ENCODE results near the gene PIGX. TPM values are rescaled to one million over a fixed set of nuclear protein-coding genes. Genes with fewer than 3 reads are reported as not detected.

The PIGX gene
- total RNA-seq, 2 donors from 2014 or later = 19.5 to 23.3 TPM

- TF ChIP-seq, protein P1, sequence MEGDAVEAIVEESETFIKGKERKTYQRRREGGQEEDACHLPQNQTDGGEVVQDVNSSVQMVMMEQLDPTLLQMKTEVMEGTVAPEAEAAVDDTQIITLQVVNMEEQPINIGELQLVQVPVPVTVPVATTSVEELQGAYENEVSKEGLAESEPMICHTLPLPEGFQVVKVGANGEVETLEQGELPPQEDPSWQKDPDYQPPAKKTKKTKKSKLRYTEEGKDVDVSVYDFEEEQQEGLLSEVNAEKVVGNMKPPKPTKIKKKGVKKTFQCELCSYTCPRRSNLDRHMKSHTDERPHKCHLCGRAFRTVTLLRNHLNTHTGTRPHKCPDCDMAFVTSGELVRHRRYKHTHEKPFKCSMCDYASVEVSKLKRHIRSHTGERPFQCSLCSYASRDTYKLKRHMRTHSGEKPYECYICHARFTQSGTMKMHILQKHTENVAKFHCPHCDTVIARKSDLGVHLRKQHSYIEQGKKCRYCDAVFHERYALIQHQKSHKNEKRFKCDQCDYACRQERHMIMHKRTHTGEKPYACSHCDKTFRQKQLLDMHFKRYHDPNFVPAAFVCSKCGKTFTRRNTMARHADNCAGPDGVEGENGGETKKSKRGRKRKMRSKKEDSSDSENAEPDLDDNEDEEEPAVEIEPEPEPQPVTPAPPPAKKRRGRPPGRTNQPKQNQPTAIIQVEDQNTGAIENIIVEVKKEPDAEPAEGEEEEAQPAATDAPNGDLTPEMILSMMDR (IDR thresholded peaks at IDR 0.05) = no peak
- DNase-seq = no peak
- Histone ChIP-seq H3K36me3 (no peaks in the 10 kb centered on the region), H3K9me3 (no peaks in the 10 kb centered on the region), H3K27me3 (no peaks in the 10 kb centered on the region), H3K4me1 (no peaks in the 10 kb centered on the region), H3K4me3 (no peak overlapping the region), H3K27ac (no peak overlapping the region), H3K9ac (ENCODE audit: low read depth in 2 of 2, low read length in 2 of 2) (no peak overlapping the region)
- intact Hi-C loops (cut with DNase I) = no loop called here
Observed at GRCh38 chr3:196774848-196775422, 62.8 kb downstream of the PIGX start.

GRCh38 chr3:196775938-196776337, 63.8 kb downstream of the PIGX start:
- Histone ChIP-seq H3K27ac (no peak overlapping the region), H3K9me3 (no peaks in the 10 kb centered on the region), H3K4me3 (no peak overlapping the region), H3K4me1 (no peaks in the 10 kb centered on the region), H3K36me3 (no peaks in the 10 kb centered on the region), H3K27me3 (no peaks in the 10 kb centered on the region), H3K9ac (ENCODE audit: low read depth in 2 of 2, low read length in 2 of 2) (no peak overlapping the region)
- no peak for DNase-seq
- TF ChIP-seq, protein P1 (IDR thresholded peaks at IDR 0.05) = no peak
- intact Hi-C loops (cut with DNase I) = no loop called here

GRCh38 chr3:196777836-196778235, 65.7 kb downstream of the PIGX start:
- Histone ChIP-seq H3K27ac (no peak overlapping the region), H3K9me3 (no peaks in the 10 kb centered on the region)

DNA sequence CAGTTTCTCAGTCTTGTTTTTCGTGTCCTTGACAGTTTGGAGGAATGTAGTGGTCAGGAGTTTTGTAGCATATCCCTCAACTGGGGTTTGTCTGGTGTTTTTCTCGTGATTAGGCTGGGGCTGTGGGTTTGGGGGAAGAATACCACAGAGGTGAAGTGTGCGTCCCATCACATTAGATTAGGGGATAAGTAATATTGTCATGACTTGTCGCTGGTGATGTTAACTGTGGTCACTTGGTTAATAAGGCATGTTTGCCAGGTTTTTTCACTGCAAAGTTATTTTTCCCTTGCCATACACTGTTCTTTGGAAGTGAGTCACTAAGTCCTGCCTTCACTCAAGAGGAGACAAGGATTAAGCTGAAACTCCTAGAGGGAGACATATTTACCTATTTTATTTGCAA, 66.6 kb downstream of the PIGX start:
- Histone ChIP-seq H3K36me3 (no peaks in the 10 kb centered on the region), H3K9ac (ENCODE audit: low read depth in 2 of 2, low read length in 2 of 2) (no peak overlapping the region), H3K27me3 (no peaks in the 10 kb centered on the region), H3K27ac (no peak overlapping the region), H3K4me1 (no peaks in the 10 kb centered on the region), H3K4me3 (no peak overlapping the region), H3K9me3 (no peaks in the 10 kb centered on the region)
- intact Hi-C loops (cut with DNase I) = no loop called here
- no peak for DNase-seq
- TF ChIP-seq, protein P1 (IDR thresholded peaks at IDR 0.05) = no peak

More at GRCh38 chr3:196777836-196778235, 65.7 kb downstream of the PIGX start:
- no peaks in the 10 kb centered on the region for H3K27me3 ChIP-seq
- DNase-seq = no peak
- no peaks in the 10 kb centered on the region for H3K36me3 ChIP-seq
- intact Hi-C loops (cut with DNase I) = no loop called here
- no peak overlapping the region for H3K4me3 ChIP-seq
- H3K4me1 ChIP-seq = no peaks in the 10 kb centered on the region
- TF ChIP-seq, protein P1 (IDR thresholded peaks at IDR 0.05) = no peak
- H3K9ac ChIP-seq (ENCODE audit: low read depth in 2 of 2, low read length in 2 of 2) = no peak overlapping the region

GRCh38 chr3:196782511-196782910, 70.3 kb downstream of the PIGX start:
- DNase-seq = no peak
- intact Hi-C loops (cut with DNase I) = no loop called here
- TF ChIP-seq, protein P1 (IDR thresholded peaks at IDR 0.05) = no peak
- Histone ChIP-seq H3K27ac (no peak overlapping the region), H3K9me3 (no peaks in the 10 kb centered on the region), H3K9ac (ENCODE audit: low read depth in 2 of 2, low read length in 2 of 2) (no peak overlapping the region), H3K4me3 (no peak overlapping the region), H3K27me3 (no peaks in the 10 kb centered on the region), H3K4me1 (no peaks in the 10 kb centered on the region), H3K36me3 (no peaks in the 10 kb centered on the region)

Other genes with a start within 250 kb of the PIGX start
- gene RNF168, start 208.6 kb upstream of the PIGX start, total RNA-seq = 10 to 100 TPM; 30.3 to 34.2 TPM
- gene SMCO1, start 197.0 kb upstream of the PIGX start, total RNA-seq = not detected
- 10 to 100 TPM in 1 of 2 donors, 1 to 10 TPM in 1; 8.0 to 11.7 TPM for gene WDR53, start 143.8 kb upstream of the PIGX start, total RNA-seq
- 10 to 100 TPM; 12.1 to 13.9 TPM for gene FBXO45, start 143.7 kb upstream of the PIGX start, total RNA-seq
- 1 to 10 TPM; 2.1 to 2.2 TPM for gene NRROS, start 72.7 kb upstream of the PIGX start, total RNA-seq
- gene CEP19, start 127 bp upstream of the PIGX start, total RNA-seq = under 1 TPM; 0.56 to 0.89 TPM
- 10 to 100 TPM; 72.5 to 76.5 TPM for gene PAK2, start 27.5 kb downstream of the PIGX start, total RNA-seq
- gene SENP5, start 155.5 kb downstream of the PIGX start, total RNA-seq = 10 to 100 TPM; 22.0 to 25.0 TPM
- 10 to 100 TPM; 61.8 to 92.8 TPM for gene NCBP2, start 230.2 kb downstream of the PIGX start, total RNA-seq

Measured in colonic mucosa (tissue), 4 donors.